ENCODE data around the gene NFKBIB. TPM values are rescaled to one million over a fixed set of nuclear protein-coding genes. Genes with fewer than 3 reads are reported as not detected.

Gene NFKBIB
- total RNA-seq, 1 donor from 2014 or later: 25.5 TPM

DNA sequence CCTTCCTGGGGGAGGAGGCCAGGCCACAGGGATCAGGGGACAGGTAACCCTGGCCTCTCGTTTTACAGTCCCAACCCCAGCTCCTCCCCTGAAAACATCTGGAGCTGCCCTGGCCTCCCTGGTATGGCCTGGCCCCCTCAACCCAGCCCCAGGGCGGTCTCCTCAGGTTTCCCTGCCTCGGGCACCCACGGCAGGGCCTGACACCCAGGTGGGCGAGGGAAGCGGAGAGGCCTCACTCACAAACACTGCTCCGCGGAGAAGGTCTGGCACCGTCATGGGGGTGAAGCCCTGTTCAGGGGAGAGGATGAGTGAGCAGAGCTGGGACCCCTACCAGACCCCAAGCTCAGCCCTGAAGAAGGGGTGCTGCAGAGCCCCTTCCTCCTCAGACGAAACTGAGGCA lies 18.8 kb downstream of the NFKBIB start:
- TF ChIP-seq, protein P1, sequence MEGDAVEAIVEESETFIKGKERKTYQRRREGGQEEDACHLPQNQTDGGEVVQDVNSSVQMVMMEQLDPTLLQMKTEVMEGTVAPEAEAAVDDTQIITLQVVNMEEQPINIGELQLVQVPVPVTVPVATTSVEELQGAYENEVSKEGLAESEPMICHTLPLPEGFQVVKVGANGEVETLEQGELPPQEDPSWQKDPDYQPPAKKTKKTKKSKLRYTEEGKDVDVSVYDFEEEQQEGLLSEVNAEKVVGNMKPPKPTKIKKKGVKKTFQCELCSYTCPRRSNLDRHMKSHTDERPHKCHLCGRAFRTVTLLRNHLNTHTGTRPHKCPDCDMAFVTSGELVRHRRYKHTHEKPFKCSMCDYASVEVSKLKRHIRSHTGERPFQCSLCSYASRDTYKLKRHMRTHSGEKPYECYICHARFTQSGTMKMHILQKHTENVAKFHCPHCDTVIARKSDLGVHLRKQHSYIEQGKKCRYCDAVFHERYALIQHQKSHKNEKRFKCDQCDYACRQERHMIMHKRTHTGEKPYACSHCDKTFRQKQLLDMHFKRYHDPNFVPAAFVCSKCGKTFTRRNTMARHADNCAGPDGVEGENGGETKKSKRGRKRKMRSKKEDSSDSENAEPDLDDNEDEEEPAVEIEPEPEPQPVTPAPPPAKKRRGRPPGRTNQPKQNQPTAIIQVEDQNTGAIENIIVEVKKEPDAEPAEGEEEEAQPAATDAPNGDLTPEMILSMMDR (IDR thresholded peaks at IDR 0.05): no peak
- Histone ChIP-seq H3K4me1 (no peaks in the 10 kb centered on the region), H3K9me3 (no peaks in the 10 kb centered on the region), H3K4me3 (no peak overlapping the region), H3K27me3 (no peaks in the 10 kb centered on the region), H3K27ac (no peak overlapping the region), H3K36me3 (peaks cover 7% of the 10 kb centered on the region)
- ATAC-seq: no peak
- no peak for DNase-seq
- intact Hi-C loops (cut with DNase I): no loop called here

DNA sequence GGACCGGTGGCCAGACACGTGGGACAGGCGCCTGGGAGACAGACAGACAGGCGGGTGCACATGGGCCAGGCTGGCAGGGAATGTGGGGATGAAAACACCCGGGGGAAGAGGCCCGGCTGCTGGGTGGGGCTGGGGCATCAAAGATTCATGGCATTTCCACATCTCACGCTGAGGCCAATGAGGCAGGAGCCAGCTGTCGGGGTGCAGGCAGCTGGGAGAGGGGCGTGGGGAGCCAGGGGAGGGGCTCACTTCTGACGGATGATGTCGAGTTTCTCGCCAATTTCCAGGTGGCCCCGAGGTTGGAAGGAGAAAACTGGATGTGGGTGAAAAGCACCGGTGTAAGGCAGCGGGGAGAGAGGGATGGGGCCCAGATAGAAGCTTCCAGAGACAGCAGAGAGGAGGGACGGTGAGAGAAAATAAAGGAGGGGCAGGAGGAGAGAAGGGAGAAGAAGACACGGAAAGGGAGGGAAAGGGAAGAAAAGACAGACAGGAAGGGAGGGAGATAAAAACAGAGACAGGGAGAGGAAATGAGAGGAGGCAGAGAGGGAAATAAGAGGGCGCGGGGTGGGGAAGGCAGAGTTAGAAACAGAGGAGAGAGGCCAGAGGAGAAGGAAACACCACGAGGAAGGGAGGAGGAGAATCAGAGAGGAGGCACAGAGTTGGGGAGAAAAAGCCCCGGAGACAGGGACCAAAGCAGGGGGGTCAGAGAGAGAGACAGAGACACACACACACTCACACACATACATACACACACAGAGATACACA lies 20.2 kb downstream of the NFKBIB start:
- ATAC-seq: no peak
- Histone ChIP-seq H3K4me1 (no peaks in the 10 kb centered on the region), H3K27me3 (no peaks in the 10 kb centered on the region), H3K36me3 (peaks cover 21% of the 10 kb centered on the region), H3K4me3 (no peak overlapping the region), H3K27ac (no peak overlapping the region), H3K9me3 (no peaks in the 10 kb centered on the region)
- intact Hi-C loops (cut with DNase I): no loop called here
- TF ChIP-seq, protein P1 (IDR thresholded peaks at IDR 0.05): no peak
- DNase-seq: no peak

DNA sequence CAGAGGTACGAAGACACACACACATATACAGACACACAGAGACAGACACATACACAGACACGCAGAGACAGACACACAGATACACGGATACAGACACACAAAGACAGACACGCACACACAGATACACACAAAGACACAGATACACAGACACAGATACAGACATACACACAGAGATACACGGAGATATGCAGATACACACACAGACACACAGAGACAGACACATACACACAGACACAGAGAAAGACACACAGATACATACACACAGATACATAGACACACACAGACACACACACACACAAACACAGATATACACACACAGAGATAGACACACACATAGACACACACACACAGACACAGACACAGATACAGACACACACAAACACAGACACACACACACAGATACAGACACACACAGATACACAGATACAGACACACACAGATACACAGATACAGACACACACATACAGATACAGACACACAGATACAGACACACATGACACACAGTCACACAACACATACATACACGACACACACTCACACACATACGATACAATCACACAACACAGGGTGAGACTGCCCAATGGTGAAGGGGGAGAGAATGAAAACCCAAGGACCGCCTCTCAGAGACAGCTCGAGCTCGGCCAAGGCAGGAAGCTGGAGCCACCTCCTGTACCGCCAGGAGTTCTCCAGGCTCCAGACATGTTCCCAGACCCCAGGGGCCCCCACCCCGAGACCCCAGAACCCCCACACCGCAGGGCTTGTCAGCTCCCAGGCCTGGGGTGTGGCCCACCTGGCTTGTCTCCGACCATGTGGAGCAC lies 21.0 kb downstream of the NFKBIB start:
- ATAC-seq: no peak
- Histone ChIP-seq H3K36me3 (peaks cover 28% of the 10 kb centered on the region), H3K9me3 (no peaks in the 10 kb centered on the region), H3K27me3 (no peaks in the 10 kb centered on the region), H3K4me1 (no peaks in the 10 kb centered on the region), H3K27ac (no peak overlapping the region), H3K4me3 (no peak overlapping the region)
- TF ChIP-seq, protein P1 (IDR thresholded peaks at IDR 0.05): no peak
- intact Hi-C loops (cut with DNase I): no loop called here
- DNase-seq: no peak

DNA sequence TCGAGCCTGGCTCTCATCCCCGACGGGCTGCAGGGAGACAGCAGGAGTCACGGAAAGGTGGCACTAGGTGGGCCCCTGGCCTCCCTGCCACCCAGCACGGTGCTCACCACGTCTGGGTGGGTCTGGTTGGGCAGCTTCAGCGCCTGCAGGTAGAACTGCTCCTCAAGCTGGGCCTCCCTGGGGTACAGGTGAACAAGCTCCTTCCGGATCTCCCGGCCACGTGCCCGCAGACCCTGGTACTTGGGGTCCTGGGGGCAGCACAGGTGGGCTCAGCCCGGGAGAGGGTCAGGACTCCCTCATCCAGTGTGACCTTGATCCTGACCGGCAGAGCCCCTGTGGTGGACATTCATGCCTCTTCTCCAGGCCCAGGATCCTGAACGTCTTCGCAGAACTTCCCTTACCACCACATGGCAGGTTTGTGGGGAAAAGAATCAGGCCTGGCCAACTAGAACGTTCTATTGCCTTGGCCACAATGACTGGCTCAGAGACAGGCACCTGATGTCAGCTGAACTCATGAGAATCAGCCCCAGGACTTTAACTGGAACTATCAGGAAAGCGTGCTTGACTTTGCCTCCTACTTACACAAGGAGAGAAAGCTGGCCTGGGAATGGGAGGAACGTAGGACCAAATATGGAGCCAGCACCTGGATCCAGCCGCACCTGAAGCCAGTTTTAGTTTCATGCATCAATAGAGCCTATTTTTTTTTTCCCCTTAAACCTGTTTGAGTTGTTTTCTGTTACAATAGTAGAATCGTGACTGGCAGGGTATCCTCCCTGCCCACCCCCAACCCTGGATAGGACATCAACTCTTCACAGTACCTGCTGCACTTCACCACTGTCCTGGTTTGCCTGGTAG lies 21.9 kb downstream of the NFKBIB start:
- ATAC-seq (no peak), DNase-seq (no peak)
- H3K27ac ChIP-seq: no peak overlapping the region
- TF ChIP-seq, protein P1 (IDR thresholded peaks at IDR 0.05): no peak
- H3K36me3 ChIP-seq: peaks cover 29% of the 10 kb centered on the region
- H3K4me1 ChIP-seq: no peaks in the 10 kb centered on the region
- no peaks in the 10 kb centered on the region for H3K9me3 ChIP-seq
- intact Hi-C loops (cut with DNase I): no loop called here
- H3K4me3 ChIP-seq: no peak overlapping the region
- H3K27me3 ChIP-seq: no peaks in the 10 kb centered on the region

DNA sequence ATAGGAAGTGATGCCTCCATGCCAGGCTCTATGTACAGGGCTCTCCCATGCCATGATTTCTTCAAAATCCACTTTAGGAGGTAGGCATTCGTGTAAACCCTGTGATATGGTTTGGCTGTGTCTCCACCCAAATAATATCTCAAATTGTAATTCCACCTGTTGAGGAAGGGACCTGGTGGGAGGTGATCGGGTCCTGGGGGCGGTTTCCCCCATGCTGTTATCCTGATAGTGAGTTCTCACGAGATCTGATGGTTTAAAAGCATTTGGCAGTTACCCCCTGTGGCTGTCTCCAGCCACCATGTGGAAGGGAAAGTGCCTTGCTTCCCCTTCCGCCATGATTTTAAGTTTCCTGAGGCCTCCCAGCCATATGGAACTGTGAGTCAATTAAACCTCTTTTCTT lies 22.7 kb downstream of the NFKBIB start:
- no peak for ATAC-seq
- DNase-seq: no peak
- TF ChIP-seq, protein P1 (IDR thresholded peaks at IDR 0.05): no peak
- Histone ChIP-seq H3K27ac (no peak overlapping the region), H3K27me3 (no peaks in the 10 kb centered on the region), H3K9me3 (no peaks in the 10 kb centered on the region), H3K36me3 (peaks cover 29% of the 10 kb centered on the region), H3K4me1 (no peaks in the 10 kb centered on the region), H3K4me3 (no peak overlapping the region)
- intact Hi-C loops (cut with DNase I): no loop called here

All from upper lobe of right lung (tissue), 1 donor.